Measurements from ENCODE around the gene POLG.

Gene POLG

DNA sequence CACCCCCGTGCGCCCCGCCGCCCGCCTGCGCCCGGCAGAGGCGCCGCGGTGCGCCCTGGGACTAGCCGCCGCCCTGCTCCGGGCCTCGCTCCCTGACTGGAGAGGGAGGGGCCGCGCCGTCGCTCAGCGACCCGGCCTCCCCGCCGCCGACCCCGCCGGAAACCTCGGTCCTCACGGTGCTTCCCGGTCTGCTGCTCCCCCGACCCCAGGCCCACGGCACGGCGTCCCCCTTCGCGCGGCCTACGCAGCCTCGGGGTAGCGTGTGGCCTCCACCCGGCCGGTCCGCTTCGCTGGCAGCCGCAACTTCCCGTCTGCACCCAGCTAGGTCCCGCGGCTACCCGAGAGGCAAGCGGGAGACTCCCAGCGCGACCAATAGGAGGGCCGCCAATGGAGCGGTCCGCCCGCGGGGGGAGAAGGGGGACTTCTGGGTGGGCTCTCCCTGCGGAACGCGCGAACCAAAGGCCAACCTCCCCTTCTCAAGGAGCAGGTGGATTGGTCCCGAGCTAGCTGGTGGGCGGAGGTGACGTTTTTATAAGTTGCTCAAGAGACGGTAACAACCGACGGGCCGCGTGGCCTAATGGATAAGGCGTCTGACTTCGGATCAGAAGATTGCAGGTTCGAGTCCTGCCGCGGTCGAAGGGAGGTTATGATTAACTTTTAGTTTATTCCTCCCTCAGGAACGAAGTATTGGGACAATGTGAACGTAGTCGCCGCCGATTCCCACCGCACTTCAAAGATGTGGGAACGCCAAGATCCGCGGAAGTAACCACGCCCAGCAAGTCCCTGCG is at the start of gene POLG:
Gene POLG (minus strand): TSS at position 315 of the 788 bp plus-strand sequence. CDS start 1,070 bp downstream, outside the sequence.
- H3K27ac ChIP-seq, result peak within 1 kb of the TSS; percentile 82
- peak; percentile 96 for DNase-seq (ENCODE audit: low read depth, low spot score)

DNA sequence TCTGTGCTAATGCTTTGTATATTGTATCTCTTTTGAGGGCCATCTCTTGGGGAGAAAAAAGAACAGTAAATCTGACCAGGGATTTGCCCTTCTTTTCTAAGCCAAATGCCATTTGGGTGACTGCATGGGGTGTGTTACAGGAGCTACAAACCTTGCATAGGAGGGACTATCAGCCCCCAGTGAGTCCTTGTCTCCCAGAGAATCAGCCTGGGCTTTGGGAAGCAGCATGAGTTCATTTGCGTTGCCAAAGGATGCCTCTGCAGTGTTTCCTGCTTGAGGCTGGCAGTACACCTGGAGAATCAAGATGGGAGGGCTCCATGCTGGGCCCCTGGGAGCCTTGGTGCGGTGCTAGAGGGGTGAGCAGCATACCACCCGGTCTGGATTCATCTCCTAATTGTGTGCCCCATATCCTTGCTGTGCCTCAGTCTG is 49.6 kb upstream of the POLG start:
- H3K27ac ChIP-seq, result no peak overlapping the region
- no peak for DNase-seq (ENCODE audit: low read depth, low spot score)

DNA sequence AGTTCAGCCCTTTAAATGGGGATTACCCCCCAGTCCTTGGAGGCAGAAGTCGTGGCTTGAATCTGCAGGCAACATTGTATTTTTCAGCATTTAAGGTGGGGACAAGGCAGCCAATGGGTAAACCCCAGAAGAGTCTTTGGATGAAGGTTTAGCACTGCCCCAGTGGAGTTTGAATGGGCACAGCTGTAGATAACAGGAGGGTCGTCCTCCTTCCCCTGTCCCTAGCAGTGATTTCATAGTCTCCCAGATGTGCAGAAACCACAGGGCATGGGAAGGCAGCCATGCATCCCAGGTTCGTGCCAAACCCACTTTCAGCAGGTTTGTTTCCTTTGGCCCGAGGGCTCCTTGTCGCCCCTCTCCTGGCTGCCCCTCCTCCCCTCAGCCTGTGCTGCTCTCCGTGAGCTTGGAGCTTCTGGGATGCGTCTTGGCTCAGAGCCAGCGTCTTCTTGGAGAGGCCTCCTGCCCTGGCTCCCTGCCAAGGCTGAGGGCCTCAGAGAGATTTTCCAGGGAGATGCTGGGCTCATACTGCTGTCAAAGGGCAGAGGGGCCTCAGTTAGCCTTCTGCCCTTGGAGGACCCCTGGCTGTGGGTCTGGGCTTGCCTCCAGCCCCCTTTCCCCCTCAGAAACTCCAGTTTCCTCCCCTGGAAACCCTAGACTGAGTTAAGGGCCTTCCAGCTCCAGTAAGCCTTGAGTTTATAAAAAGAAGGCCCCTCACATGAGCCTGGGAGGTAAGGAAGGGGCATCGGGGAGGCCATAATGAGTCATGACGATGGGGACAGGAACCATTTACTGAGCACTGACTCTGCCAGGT is 48.9 kb upstream of the POLG start:
- no peak for DNase-seq (ENCODE audit: low read depth, low spot score)
- H3K27ac ChIP-seq, result no peak overlapping the region

- H3K27ac ChIP-seq, result no peak overlapping the region
- DNase-seq (ENCODE audit: low read depth, low spot score), result no peak
Observed at GRCh38 chr15:89381888-89382686, 47.5 kb upstream of the POLG start.

- no peak for DNase-seq (ENCODE audit: low read depth, low spot score)
- no peak overlapping the region for H3K27ac ChIP-seq
Observed at GRCh38 chr15:89381331-89381730, 46.7 kb upstream of the POLG start.

GRCh38 chr15:89379818-89380217 is 45.2 kb upstream of the POLG start:
- peak; percentile 83 for DNase-seq (ENCODE audit: low read depth, low spot score)
- no peak overlapping the region for H3K27ac ChIP-seq

DNA sequence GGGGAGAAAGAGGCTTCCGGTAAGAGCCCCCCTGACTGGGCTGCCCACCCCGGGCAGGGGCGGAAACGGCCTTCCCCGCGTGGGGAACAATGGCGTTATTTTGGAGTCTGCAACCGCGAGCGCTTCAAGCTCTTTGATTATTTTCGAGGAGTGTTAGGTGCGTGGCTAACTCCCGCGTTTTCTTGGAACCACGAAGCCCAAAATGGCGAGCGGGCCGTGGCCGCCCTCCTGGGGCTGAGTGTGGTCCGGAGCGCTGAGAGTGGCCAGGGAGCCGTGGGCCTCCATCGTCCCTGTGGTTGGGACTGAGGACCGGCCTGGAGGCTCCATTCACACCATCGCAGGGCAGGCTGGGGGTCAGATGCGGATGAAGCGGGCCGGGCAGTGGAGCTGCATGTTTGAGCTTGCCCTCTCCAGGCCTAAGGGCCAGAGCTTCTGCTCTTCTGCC is 44.6 kb upstream of the POLG start:
- no peak overlapping the region for H3K27ac ChIP-seq
- DNase-seq (ENCODE audit: low read depth, low spot score), result no peak

GRCh38 chr15:89378296-89379151 is 43.9 kb upstream of the POLG start:
- no peak overlapping the region for H3K27ac ChIP-seq
- DNase-seq (ENCODE audit: low read depth, low spot score), result no peak

GRCh38 chr15:89377842-89378295 is 43.2 kb upstream of the POLG start:
- no peak for DNase-seq (ENCODE audit: low read depth, low spot score)
- H3K27ac ChIP-seq, result no peak overlapping the region

GRCh38 chr15:89377024-89377841 is 42.6 kb upstream of the POLG start:
- no peak for DNase-seq (ENCODE audit: low read depth, low spot score)
- no peak overlapping the region for H3K27ac ChIP-seq

GRCh38 chr15:89376388-89376787 is 41.8 kb upstream of the POLG start:
- no peak for DNase-seq (ENCODE audit: low read depth, low spot score)
- no peak overlapping the region for H3K27ac ChIP-seq

GRCh38 chr15:89375093-89376005 is 40.7 kb upstream of the POLG start:
- no peak overlapping the region for H3K27ac ChIP-seq
- no peak for DNase-seq (ENCODE audit: low read depth, low spot score)

DNA sequence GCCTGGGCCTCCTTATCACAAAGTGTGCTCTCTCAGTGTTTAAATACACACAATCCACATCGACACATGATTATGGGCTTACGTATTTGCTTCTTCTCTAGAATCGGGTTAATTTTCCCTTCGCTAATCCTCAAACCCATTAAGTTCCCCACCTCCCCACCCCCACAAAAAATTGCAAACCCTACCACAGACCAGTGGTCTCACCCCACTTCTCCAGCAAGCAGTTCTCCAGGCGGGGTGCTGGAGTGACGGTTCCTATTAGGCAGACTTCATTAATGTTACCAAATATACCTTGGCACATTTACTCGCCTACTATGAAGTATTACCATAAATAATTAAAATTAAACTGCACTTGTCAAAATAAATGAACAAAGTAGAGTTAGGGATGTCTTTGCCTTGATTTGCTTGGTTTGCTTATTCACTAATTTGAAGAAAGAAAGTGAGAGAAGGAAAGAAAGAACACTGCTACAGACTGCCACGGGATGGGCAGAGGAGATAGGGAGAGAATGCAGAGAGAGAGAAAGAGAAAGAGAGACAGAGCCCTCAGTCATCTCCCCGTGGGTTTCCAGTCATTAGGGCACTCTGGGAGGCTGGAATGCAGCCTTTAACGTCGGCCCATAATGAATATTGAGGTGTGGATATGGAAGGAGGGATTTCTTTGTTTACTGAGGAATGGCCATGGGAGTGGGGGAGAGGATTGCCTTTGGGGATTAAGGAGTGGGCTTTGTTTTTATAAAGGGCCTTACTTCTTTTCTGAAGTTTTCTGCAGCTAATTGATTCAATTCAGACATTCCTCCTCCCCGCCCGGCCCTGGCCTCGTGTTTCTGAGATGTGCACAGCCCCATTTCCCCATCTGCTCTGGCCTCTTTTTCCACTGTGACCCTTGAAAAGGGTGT is 39.7 kb upstream of the POLG start:
- H3K27ac ChIP-seq, result no peak overlapping the region
- DNase-seq (ENCODE audit: low read depth, low spot score), result no peak

DNA sequence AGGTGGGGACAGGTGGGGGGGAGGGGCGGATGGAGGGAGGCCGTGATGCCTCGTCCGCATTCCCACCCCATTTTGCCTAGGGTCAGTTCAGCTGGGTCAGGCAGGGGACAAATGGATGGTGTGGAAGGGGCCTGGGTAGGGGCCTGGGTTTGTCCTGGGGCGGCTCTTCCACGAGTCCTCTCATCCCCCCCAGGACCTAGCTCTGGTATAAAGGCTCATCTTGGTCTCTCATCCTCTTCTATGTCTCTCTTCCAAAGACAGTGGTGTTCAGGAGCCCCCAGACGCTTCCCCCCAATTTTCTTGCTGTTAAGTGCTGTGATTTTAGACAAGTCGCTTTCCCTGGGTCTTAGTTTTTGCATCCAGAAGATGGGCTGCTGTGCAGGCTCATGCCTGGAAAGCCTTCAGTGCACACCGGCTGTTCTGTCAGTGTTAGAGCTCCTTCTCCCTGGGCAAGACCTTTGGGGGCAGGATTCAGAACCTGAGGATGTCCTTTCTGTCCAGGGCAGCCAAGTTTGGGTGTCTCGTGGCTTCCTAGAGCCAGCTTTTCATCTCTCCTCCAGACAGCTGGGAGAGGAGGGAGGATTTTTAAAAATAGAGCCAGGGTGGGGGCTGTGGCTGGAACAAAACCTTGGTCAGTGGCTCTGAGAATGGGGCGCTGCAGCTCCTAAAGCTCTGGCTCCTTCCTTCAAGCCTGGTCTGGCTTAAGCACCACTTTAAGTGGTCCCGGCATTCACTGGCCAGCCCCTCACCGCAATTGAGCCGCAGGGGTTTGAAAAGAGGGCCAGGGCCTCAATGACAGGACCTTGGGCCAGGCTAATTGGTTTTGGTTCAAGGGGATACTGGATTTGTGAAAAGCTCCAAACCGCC is 37.7 kb upstream of the POLG start:
- no peak overlapping the region for H3K27ac ChIP-seq

DNA sequence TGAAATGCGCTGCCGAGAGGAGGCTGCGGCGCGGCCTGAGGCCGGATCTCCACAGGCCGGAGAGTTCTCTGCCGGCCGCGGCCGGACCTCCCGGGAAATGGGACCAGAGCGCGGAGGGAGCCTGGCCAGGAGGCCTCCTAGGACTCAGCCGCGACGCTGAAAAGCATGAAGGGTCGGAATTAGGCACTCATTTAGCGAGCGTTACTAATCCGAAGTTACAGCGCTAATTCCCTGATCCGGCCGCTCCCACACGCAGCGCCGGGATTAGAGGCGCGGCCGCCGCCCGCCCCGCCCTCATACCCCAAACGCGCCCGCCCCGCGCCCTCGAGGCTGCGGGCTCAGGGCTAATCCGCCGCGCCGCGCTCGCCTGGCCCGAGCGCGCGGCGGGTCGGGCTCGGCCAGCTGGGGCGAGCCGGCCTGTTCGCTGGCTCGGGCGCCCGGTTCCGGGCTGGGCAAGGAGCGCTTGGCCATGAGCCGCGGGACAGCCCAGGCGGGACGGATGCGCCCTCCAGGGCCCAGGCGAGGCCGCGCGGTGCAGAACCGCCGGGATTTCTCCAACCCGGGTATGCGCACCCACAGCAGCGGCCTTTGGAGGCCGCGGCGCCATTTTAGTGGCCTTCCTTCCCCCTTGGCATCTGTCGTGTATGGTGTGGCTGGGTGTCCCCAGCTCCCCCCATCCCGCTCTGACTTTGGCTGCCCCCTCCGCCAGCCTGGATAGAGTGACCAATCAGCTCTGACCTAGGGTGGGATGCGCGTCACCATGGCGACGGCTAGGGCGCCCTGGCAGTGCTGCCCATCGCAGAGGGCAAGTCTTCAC is 36.8 kb upstream of the POLG start:
- DNase-seq (ENCODE audit: low read depth, low spot score), result no peak
- H3K27ac ChIP-seq, result no peak overlapping the region

More for the DNA sequence above, 37.7 kb upstream of the POLG start:
- no peak for DNase-seq (ENCODE audit: low read depth, low spot score)
